ENCODE measurements around the gene MCIDAS.

- TF ChIP-seq CTCF (IDR thresholded peaks at IDR 0.05) (no peak), ZFX (IDR thresholded peaks at IDR 0.05; ENCODE audit: borderline replicate concordance) (no peak)
These were observed 15.8 kb downstream of the MCIDAS start for GRCh38 chr5:55211184-55211874.

Data from 22Rv1 (cell line).